H1 (cell line): ENCODE results near the gene BATF3. TPM values are rescaled to one million over a fixed set of nuclear protein-coding genes. Genes with fewer than 3 reads are reported as not detected.

Source experiments
- CTCF ChIA-PET: fragments of 300-600 bp; sonication (Branson Sonifier 250); formaldehyde crosslinking; loops from one replicate; lab custom pipeline; 2021; ENCODE audit not compliant: partially characterized antibody; lab: Charles Lee
- POLR2A ChIA-PET: fragments of 300-600 bp; sonication (Branson Sonifier 250); formaldehyde crosslinking; loops from one replicate; lab custom pipeline; 2021; ENCODE audit warnings: inconsistent platforms; ENCODE audit not compliant: partially characterized antibody; lab: Charles Lee
- DNase-seq, 2 experiments: peaks; one replicate each; pipeline versions ENCODE4 v3.0.0 to v3.0.0-alpha.2; 2010 to 2022; ENCODE audit warnings: low spot score in 2 of 2, low read depth in 1 of 2, mixed read lengths in 1 of 2
- FAIRE-seq: peaks from 2 replicates; lab custom pipeline; 2011; peaks lifted over from hg19 to GRCh38; lab: Jason Lieb, UNC
- H2AFZ ChIP-seq: 2 replicates; pipeline ENCODE4 v1.8.1; 2012; ENCODE audit warnings: low read length, inconsistent platforms
- H2AK5ac ChIP-seq: 2 replicates; pipeline ENCODE4 v1.6.1; 2013; ENCODE audit warnings: low read depth, low read length
- H2BK120ac ChIP-seq: replicated peaks from 2 replicates; pipeline ENCODE3; 2013; ENCODE audit warnings: low read depth, low read length, inconsistent platforms
- H2BK12ac ChIP-seq: 2 replicates; pipeline ENCODE4 v1.6.1; 2013; ENCODE audit warnings: low read depth, low read length
- H2BK15ac ChIP-seq: 2 replicates; pipeline ENCODE4 v1.6.1; 2013; ENCODE audit warnings: low read length
- H2BK20ac ChIP-seq: 2 replicates; pipeline ENCODE4 v1.6.1; 2013; ENCODE audit warnings: low read length
- H2BK5ac ChIP-seq: 2 replicates; pipeline ENCODE4 v1.6.1; 2013; ENCODE audit warnings: low read depth, low read length
- H3K14ac ChIP-seq: 2 replicates; pipeline ENCODE4 v1.6.1; 2013; ENCODE audit warnings: inconsistent platforms; ENCODE audit not compliant: insufficient read length
- H3K18ac ChIP-seq: 2 replicates; pipeline ENCODE4 v1.6.1; 2013; ENCODE audit warnings: low read length; ENCODE audit errors: extremely low read depth
- H3K23ac ChIP-seq: 2 replicates; pipeline ENCODE4 v1.6.1; 2013; ENCODE audit warnings: inconsistent platforms; ENCODE audit not compliant: insufficient read length
- H3K23me2 ChIP-seq: 2 replicates; pipeline ENCODE4 v1.6.1; 2013; ENCODE audit warnings: low read depth, low read length
- H3K27ac ChIP-seq: 2 replicates; pipeline ENCODE4 v1.6.1; 2011; ENCODE audit warnings: low read depth, low read length, inconsistent platforms
- H3K27me3 ChIP-seq, 4 experiments: replicated peaks in 1 of 4; 1 replicate in 1 of 4; 2 replicates in 3 of 4; pipeline versions ENCODE4 v1.6.1 to v1.8.1; 2011 to 2013; ENCODE audit warnings: low read length in 3 of 4, mild to moderate bottlenecking in 3 of 4, inconsistent platforms in 2 of 4, mixed read lengths in 2 of 4, moderate library complexity in 1 of 4; ENCODE audit not compliant: control insufficient read depth in 3 of 4, insufficient read depth in 3 of 4; ENCODE audit errors: extremely low read depth in 1 of 4
- H3K36me3 ChIP-seq, 4 experiments: 2 replicates each; pipeline versions ENCODE4 v1.6.1 to v1.8.1; 2011 to 2013; ENCODE audit warnings: mild to moderate bottlenecking in 4 of 4, low read length in 3 of 4, moderate library complexity in 2 of 4, control low read depth in 1 of 4, inconsistent platforms in 1 of 4; ENCODE audit not compliant: insufficient read depth in 4 of 4, control insufficient read depth in 2 of 4
- H3K4ac ChIP-seq: replicated peaks from 2 replicates; pipeline ENCODE3; 2013; ENCODE audit warnings: low read length, low read depth, mixed read lengths, inconsistent platforms; ENCODE audit not compliant: insufficient read length
- H3K4me1 ChIP-seq, 4 experiments: replicated peaks in 1 of 4; 1 replicate in 1 of 4; 2 replicates in 3 of 4; pipeline versions ENCODE4 v1.6.1 to v1.8.1; 2011 to 2013; ENCODE audit warnings: low read length in 3 of 4, inconsistent platforms in 2 of 4, mixed read lengths in 1 of 4; ENCODE audit not compliant: insufficient read depth in 4 of 4, control insufficient read depth in 3 of 4
- H3K4me2 ChIP-seq, 2 experiments: 2 replicates each; pipeline versions ENCODE4 v1.6.1 to v1.8.1; 2011 to 2013; ENCODE audit warnings: low read depth in 2 of 2, low read length in 2 of 2, control low read depth in 1 of 2, inconsistent platforms in 1 of 2, mild to moderate bottlenecking in 1 of 2; ENCODE audit not compliant: insufficient read depth in 1 of 2
- H3K4me3 ChIP-seq, 4 experiments: fragments of 200-600, 300-600 bp in 1 of 4; sonication (generic), shearing (Covaris generic), sonication (Bioruptor Twin) in 1 of 4; 2 replicates each; pipeline versions ENCODE4 v1.5.1 to v1.8.1; 2011 to 2016; ENCODE audit warnings: low read length in 4 of 4, low read depth in 3 of 4, control low read depth in 2 of 4, inconsistent platforms in 2 of 4, mild to moderate bottlenecking in 2 of 4, mixed read lengths in 1 of 4, moderate library complexity in 1 of 4; ENCODE audit not compliant: insufficient read depth in 2 of 4; ENCODE audit errors: extremely low read depth in 1 of 4
- H3K56ac ChIP-seq: replicated peaks from 2 replicates; pipeline ENCODE3; 2013; ENCODE audit warnings: low read depth, mild to moderate bottlenecking, mixed read lengths, low read length, inconsistent platforms; ENCODE audit not compliant: insufficient read length
- H3K79me1 ChIP-seq: 2 replicates; pipeline ENCODE4 v1.6.1; 2013; ENCODE audit warnings: low read depth, low read length, control low read depth
- H3K79me2 ChIP-seq, 2 experiments: 2 replicates each; pipeline versions ENCODE4 v1.6.1 to v1.8.1; 2012 to 2013; ENCODE audit warnings: low read length in 2 of 2, mild to moderate bottlenecking in 2 of 2, inconsistent platforms in 1 of 2; ENCODE audit not compliant: insufficient read depth in 2 of 2, control insufficient read depth in 1 of 2
- H3K9ac ChIP-seq, 4 experiments: replicated peaks in 1 of 4; 1 replicate in 1 of 4; 2 replicates in 3 of 4; pipeline versions ENCODE4 v1.6.1 to v1.8.1; 2011 to 2013; ENCODE audit warnings: low read depth in 3 of 4, low read length in 3 of 4, control low read depth in 2 of 4, mild to moderate bottlenecking in 2 of 4, moderate library complexity in 2 of 4, inconsistent platforms in 1 of 4; ENCODE audit errors: extremely low read depth in 1 of 4
- H3K9me3 ChIP-seq, 2 experiments: 2 replicates each; pipeline versions ENCODE4 v1.6.1 to v1.8.1; 2012 to 2013; ENCODE audit warnings: mild to moderate bottlenecking in 2 of 2, moderate library complexity in 2 of 2, control low read depth in 1 of 2, inconsistent platforms in 1 of 2, low read depth in 1 of 2, low read length in 1 of 2, mixed read lengths in 1 of 2; ENCODE audit not compliant: insufficient read depth in 2 of 2
- H4K20me1 ChIP-seq, 2 experiments: replicated peaks in 1 of 2; 2 replicates each; pipeline versions ENCODE3 to v1.8.1; 2011 to 2013; ENCODE audit warnings: inconsistent platforms in 2 of 2, low read length in 2 of 2, mild to moderate bottlenecking in 1 of 2; ENCODE audit not compliant: insufficient read depth in 2 of 2, control insufficient read depth in 1 of 2
- H4K5ac ChIP-seq: 2 replicates; pipeline ENCODE4 v1.6.1; 2013; ENCODE audit warnings: low read length, low read depth, mixed read lengths, inconsistent platforms; ENCODE audit not compliant: insufficient read length
- H4K8ac ChIP-seq: 2 replicates; pipeline ENCODE4 v1.8.0; 2013; ENCODE audit warnings: mild to moderate bottlenecking, moderate library complexity, low read length, inconsistent platforms; ENCODE audit not compliant: insufficient read depth; ENCODE audit errors: extremely low read depth
- H4K91ac ChIP-seq: replicated peaks from 2 replicates; pipeline ENCODE3; 2013; ENCODE audit warnings: low read length, mixed read lengths, inconsistent platforms; ENCODE audit not compliant: insufficient read length
- CHD2 ChIP-seq: IDR thresholded peaks from 2 replicates; pipeline ENCODE4 v1.6.1; 2012; ENCODE audit warnings: low read length, improper control_type of control experiment
- HDAC2 ChIP-seq, 2 experiments: fragments of 300-600 bp in 1 of 2; sonication (generic) in 1 of 2; IDR thresholded peaks; 2 replicates each; pipeline ENCODE4 v1.6.1; 2011 to 2012; ENCODE audit warnings: low read depth in 2 of 2, low read length in 2 of 2, mild to moderate bottlenecking in 2 of 2, moderate library complexity in 2 of 2, borderline replicate concordance in 1 of 2, inconsistent platforms in 1 of 2
- PHF8 ChIP-seq: fragments of 200-600 bp; sonication (generic); conservative IDR thresholded peaks from 2 replicates; pipeline ENCODE4 v1.7.1; 2012; ENCODE audit warnings: low read depth, mild to moderate bottlenecking, inconsistent platforms, low read length, moderate library complexity
- RAD21 ChIP-seq, 2 experiments: IDR thresholded peaks in 1 of 2; conservative IDR thresholded peaks in 1 of 2; 2 replicates each; pipeline ENCODE4 v1.6.1; 2011; ENCODE audit warnings: low read depth in 2 of 2, low read length in 2 of 2, improper control_type of control experiment in 1 of 2, inconsistent platforms in 1 of 2, mild to moderate bottlenecking in 1 of 2, moderate library complexity in 1 of 2
- TEAD4 ChIP-seq: IDR thresholded peaks from 2 replicates; pipeline ENCODE4 v1.6.1; 2012; ENCODE audit warnings: low read depth, low read length, inconsistent platforms, mixed read lengths
- WGBS, 2 experiments: shearing (Covaris generic) in 1 of 2; methylation state at CpG; one replicate each; pipeline versions ENCODE4 v1.1.6 to v1.1.7; 2013 to 2015; ENCODE audit warnings: low lambda C conversion rate in 2 of 2, mixed read lengths in 2 of 2, inconsistent platforms in 1 of 2, low coverage in 1 of 2, missing lambda C conversion rate in 1 of 2; ENCODE audit not compliant: insufficient replicate concordance in 2 of 2, insufficient coverage in 1 of 2, insufficient read length in 1 of 2; ENCODE audit errors: extremely low coverage in 1 of 2, missing lambda C conversion rate in 1 of 2; 5-methylcytosine and 5-hydroxymethylcytosine counted together
- polyA plus RNA-seq, 7 experiments: library from polyadenylated mRNA; depleted of rRNA in 3 of 7; stranded (reverse) in 5 of 7; unstranded in 2 of 7; fragments of >200 nt in 5 of 7; fragments of 200-250 nt in 2 of 7; gene quantifications; 1 replicate in 5 of 7; 2 replicates in 1 of 7; 4 replicates in 1 of 7; pipeline versions ENCODE4 v1.2.1 to v1.2.3, GENCODE V29; 2011 to 2013; ENCODE audit warnings: missing spikeins in 2 of 7, mixed read lengths in 2 of 7
- total RNA-seq: library from RNA; stranded (reverse); fragmentation: NEBNext Ultra II Directional; extraction: Animal tissue kit (Norgen Biotek cat#: 25700); gene quantifications from 2 replicates; pipeline ENCODE4 v1.2.1, GENCODE V29; 2021
- TF ChIP-seq, protein P1 (sequence below), 3 experiments: IDR thresholded peaks; 1 replicate in 2 of 3; 2 replicates in 1 of 3; pipeline versions ENCODE4 v1.5.1 to v1.6.1; 2011; ENCODE audit warnings: low read length in 3 of 3, mild to moderate bottlenecking in 3 of 3, inconsistent platforms in 2 of 3, low read depth in 1 of 3, moderate library complexity in 1 of 3; ENCODE audit not compliant: insufficient read depth in 1 of 3; ENCODE audit errors: control extremely low read depth in 1 of 3

The BATF3 gene
- total and polyA plus RNA-seq, 2 of the 8 experiments (the other 6 are each of a cell fraction or from before 2014, with no cell fraction given): 6.3 TPM

DNA sequence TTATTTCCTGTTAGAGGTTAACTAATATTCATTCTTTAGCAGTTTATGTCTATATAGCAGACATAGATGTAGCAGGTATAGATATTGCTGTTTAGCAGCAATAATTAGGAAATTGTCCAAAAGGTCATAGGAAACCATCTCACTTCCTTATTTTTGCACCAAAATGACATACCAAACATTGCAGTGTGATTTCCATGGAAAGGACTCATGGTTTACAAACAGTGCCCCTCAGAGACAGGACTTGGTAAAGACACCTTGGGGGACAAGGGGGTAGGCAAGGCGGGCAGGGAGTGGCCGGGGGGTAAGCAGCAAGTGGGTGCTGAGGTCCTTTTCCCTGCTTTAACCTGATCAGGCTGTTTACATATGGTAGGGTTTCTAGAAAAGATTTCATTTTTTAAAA, 30.5 kb downstream of the BATF3 start:
- WGBS, 2 experiments: 64% methylated on average over 2 of the region's 2 CpGs; no CpG with 5 or more reads in 1 of the 2 experiments
- FAIRE-seq: no peak
- CTCF ChIA-PET: interaction anchor here (0.7 to 4.8 kb wide), 33 partner anchors 8 to 307 kb away, joined by 3 to 57 read pairs (median 5); partner anchors contain the start of gene ATF3

More for the DNA sequence above, 30.5 kb downstream of the BATF3 start:
- H3K79me1 ChIP-seq: no peaks in the 10 kb centered on the region; the same call in 1 of the 2 replicates
- no peak overlapping the region for H3K56ac ChIP-seq
- H3K36me3 ChIP-seq: no peaks in the 10 kb centered on the region
- H3K9me3 ChIP-seq: no peaks in the 10 kb centered on the region
- no peak overlapping the region for H3K4me3 ChIP-seq
- H3K9ac ChIP-seq: no peak overlapping the region
- H4K5ac ChIP-seq: no peak overlapping the region
- no peak overlapping the region for H2AFZ ChIP-seq
- POLR2A ChIA-PET: interaction anchor here (5.1 kb wide), 1 partner anchor 60 kb away, joined by 39 read pairs; the partner anchor contains the start of gene ATF3
- peaks cover 0 to 9% (median 5%) of the 10 kb centered on the region in 4 experiments; a peak in 4 of 7 replicates for H3K27me3 ChIP-seq
- TF ChIP-seq CHD2 (no peak), HDAC2 (IDR thresholded peaks at IDR 0.05; ENCODE audit: borderline replicate concordance in 1 of 2, low read depth in 2 of 2, low read length in 2 of 2) (no peak), PHF8 (no peak), TEAD4 (peak; percentile 65; the same call in 1 of the 2 replicates), RAD21 (IDR thresholded peaks at IDR 0.05 in 1 of 2, conservative IDR thresholded peaks at IDR 0.05 in 1 of 2; ENCODE audit: low read depth in 2 of 2, low read length in 2 of 2) (peak; percentile 60 to 64)
- TF ChIP-seq, protein P1, sequence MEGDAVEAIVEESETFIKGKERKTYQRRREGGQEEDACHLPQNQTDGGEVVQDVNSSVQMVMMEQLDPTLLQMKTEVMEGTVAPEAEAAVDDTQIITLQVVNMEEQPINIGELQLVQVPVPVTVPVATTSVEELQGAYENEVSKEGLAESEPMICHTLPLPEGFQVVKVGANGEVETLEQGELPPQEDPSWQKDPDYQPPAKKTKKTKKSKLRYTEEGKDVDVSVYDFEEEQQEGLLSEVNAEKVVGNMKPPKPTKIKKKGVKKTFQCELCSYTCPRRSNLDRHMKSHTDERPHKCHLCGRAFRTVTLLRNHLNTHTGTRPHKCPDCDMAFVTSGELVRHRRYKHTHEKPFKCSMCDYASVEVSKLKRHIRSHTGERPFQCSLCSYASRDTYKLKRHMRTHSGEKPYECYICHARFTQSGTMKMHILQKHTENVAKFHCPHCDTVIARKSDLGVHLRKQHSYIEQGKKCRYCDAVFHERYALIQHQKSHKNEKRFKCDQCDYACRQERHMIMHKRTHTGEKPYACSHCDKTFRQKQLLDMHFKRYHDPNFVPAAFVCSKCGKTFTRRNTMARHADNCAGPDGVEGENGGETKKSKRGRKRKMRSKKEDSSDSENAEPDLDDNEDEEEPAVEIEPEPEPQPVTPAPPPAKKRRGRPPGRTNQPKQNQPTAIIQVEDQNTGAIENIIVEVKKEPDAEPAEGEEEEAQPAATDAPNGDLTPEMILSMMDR (IDR thresholded peaks at IDR 0.05; ENCODE audit: control extremely low read depth in 1 of 3, insufficient read depth in 1 of 3, low read depth in 1 of 3, low read length in 3 of 3): peak; percentile 56 to 75 (median 59)
- TF ChIP-seq, all 59 proteins: peak for 3
- no peak overlapping the region for H3K14ac ChIP-seq
- H4K8ac ChIP-seq: no peak overlapping the region
- H2BK20ac ChIP-seq: no peak overlapping the region
- no peaks in the 10 kb centered on the region for H3K79me2 ChIP-seq
- H4K91ac ChIP-seq: no peak overlapping the region
- no peak overlapping the region for H3K18ac ChIP-seq
- no peak overlapping the region for H2BK12ac ChIP-seq
- no peak overlapping the region for H3K27ac ChIP-seq
- H2BK15ac ChIP-seq: no peak overlapping the region
- H2BK120ac ChIP-seq: no peak overlapping the region
- H3K4ac ChIP-seq: no peak overlapping the region
- H3K23ac ChIP-seq: no peak overlapping the region
- H2AK5ac ChIP-seq: no peak overlapping the region
- H3K23me2 ChIP-seq: no peaks in the 10 kb centered on the region
- no peak overlapping the region for H2BK5ac ChIP-seq
- no peak overlapping the region for H3K4me2 ChIP-seq
- no peaks in the 10 kb centered on the region for H4K20me1 ChIP-seq
- peak in 1 of 2 experiments; percentile 48 for DNase-seq
- H3K4me1 ChIP-seq: peaks cover 0 to 8% (median 6%) of the 10 kb centered on the region in 4 experiments; a peak in 3 of 7 replicates
